Measurements from ENCODE around the gene GMDS. TPM values are rescaled to one million over a fixed set of nuclear protein-coding genes. Genes with fewer than 3 reads are reported as not detected.

GMDS gene
- total and polyA plus RNA-seq, 2 of the 8 experiments (the other 6 are each of a cell fraction or from before 2014, with no cell fraction given): 16.8 to 50.0 TPM

DNA sequence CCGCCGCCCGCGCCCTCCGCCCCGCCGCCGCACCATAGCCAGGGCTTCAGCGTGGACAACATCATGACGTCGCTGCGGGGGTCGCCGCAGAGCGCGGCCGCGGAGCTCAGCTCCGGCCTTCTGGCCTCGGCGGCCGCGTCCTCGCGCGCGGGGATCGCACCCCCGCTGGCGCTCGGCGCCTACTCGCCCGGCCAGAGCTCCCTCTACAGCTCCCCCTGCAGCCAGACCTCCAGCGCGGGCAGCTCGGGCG is 634.2 kb downstream of the GMDS start:
- H2AFZ ChIP-seq (ENCODE audit: low read length): no peak overlapping the region
- POLR2A ChIA-PET (ENCODE audit: partially characterized antibody): interaction anchor here (2.0 kb wide), 1 partner anchor 9 kb away, joined by 7 read pairs; no protein-coding TSS in a partner anchor

More for the DNA sequence above, 634.2 kb downstream of the GMDS start:
- Histone ChIP-seq H2BK5ac (ENCODE audit: low read depth, low read length) (no peak overlapping the region), H3K18ac (ENCODE audit: extremely low read depth, low read length) (no peak overlapping the region), H3K56ac (replicated peaks; ENCODE audit: insufficient read length, low read depth, low read length) (no peak overlapping the region), H4K8ac (ENCODE audit: extremely low read depth, insufficient read depth, low read length) (peak overlapping the region; percentile 40; the same call in 1 of the 2 replicates), H2BK20ac (ENCODE audit: low read length) (no peak overlapping the region), H3K23ac (ENCODE audit: insufficient read length) (no peak overlapping the region), H3K4ac (replicated peaks; ENCODE audit: insufficient read length, low read depth, low read length) (no peak overlapping the region), H3K9me3 (ENCODE audit: insufficient read depth in 2 of 2, low read depth in 1 of 2, low read length in 1 of 2) (no peaks in the 10 kb centered on the region; a peak in 1 of 4 replicates), H2BK12ac (ENCODE audit: low read depth, low read length) (no peak overlapping the region), H3K27me3 (replicated peaks in 1 of 4; ENCODE audit: control insufficient read depth in 3 of 4, extremely low read depth in 1 of 4, insufficient read depth in 3 of 4, low read length in 3 of 4) (peaks cover 82 to 100% (median 91%) of the 10 kb centered on the region in 4 experiments), H3K4me3 (ENCODE audit: extremely low read depth in 1 of 4, insufficient read depth in 2 of 4, low read depth in 3 of 4, low read length in 4 of 4) (no peak overlapping the region; a peak in 1 of 8 replicates), H3K9ac (replicated peaks in 1 of 4; ENCODE audit: extremely low read depth in 1 of 4, low read depth in 3 of 4, low read length in 3 of 4) (no peak overlapping the region), H3K4me2 (ENCODE audit: insufficient read depth in 1 of 2, low read depth in 2 of 2, low read length in 2 of 2) (peak overlapping the region in 1 of 2 experiments; percentile 43; a peak in 1 of 4 replicates), H3K36me3 (ENCODE audit: control insufficient read depth in 2 of 4, insufficient read depth in 4 of 4, low read length in 3 of 4) (peaks cover 0 to 16% (median 0%) of the 10 kb centered on the region in 4 experiments; a peak in 1 of 8 replicates), H4K20me1 (replicated peaks in 1 of 2; ENCODE audit: control insufficient read depth in 1 of 2, insufficient read depth in 2 of 2, low read length in 2 of 2) (peaks cover 15 to 17% of the 10 kb centered on the region in 2 experiments), H3K27ac (ENCODE audit: low read depth, low read length) (no peak overlapping the region), H2BK120ac (replicated peaks; ENCODE audit: low read depth, low read length) (no peak overlapping the region), H3K4me1 (replicated peaks in 1 of 4; ENCODE audit: control insufficient read depth in 3 of 4, insufficient read depth in 4 of 4, low read length in 3 of 4) (peaks cover 7 to 40% (median 20%) of the 10 kb centered on the region in 4 experiments), H4K5ac (ENCODE audit: insufficient read length, low read depth, low read length) (no peak overlapping the region), H4K91ac (replicated peaks; ENCODE audit: insufficient read length, low read length) (no peak overlapping the region), H2AK5ac (ENCODE audit: low read depth, low read length) (no peak overlapping the region), H3K79me1 (ENCODE audit: low read depth, low read length) (no peaks in the 10 kb centered on the region), H2BK15ac (ENCODE audit: low read length) (no peak overlapping the region), H3K23me2 (ENCODE audit: low read depth, low read length) (peaks cover 20% of the 10 kb centered on the region; the same call in 1 of the 2 replicates), H3K14ac (ENCODE audit: insufficient read length) (no peak overlapping the region), H3K79me2 (ENCODE audit: control insufficient read depth in 1 of 2, insufficient read depth in 2 of 2, low read length in 2 of 2) (no peaks in the 10 kb centered on the region)
- FAIRE-seq (no peak), DNase-seq (ENCODE audit: low read depth in 1 of 2, low spot score in 2 of 2) (no peak)
- TF ChIP-seq RBBP5 (IDR thresholded peaks at IDR 0.05; ENCODE audit: borderline replicate concordance, low read depth, low read length): 0 out of 2 replicates have a peak, but pooled peaks have one; percentile 28
- TF ChIP-seq, protein P1, sequence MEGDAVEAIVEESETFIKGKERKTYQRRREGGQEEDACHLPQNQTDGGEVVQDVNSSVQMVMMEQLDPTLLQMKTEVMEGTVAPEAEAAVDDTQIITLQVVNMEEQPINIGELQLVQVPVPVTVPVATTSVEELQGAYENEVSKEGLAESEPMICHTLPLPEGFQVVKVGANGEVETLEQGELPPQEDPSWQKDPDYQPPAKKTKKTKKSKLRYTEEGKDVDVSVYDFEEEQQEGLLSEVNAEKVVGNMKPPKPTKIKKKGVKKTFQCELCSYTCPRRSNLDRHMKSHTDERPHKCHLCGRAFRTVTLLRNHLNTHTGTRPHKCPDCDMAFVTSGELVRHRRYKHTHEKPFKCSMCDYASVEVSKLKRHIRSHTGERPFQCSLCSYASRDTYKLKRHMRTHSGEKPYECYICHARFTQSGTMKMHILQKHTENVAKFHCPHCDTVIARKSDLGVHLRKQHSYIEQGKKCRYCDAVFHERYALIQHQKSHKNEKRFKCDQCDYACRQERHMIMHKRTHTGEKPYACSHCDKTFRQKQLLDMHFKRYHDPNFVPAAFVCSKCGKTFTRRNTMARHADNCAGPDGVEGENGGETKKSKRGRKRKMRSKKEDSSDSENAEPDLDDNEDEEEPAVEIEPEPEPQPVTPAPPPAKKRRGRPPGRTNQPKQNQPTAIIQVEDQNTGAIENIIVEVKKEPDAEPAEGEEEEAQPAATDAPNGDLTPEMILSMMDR (IDR thresholded peaks at IDR 0.05; ENCODE audit: control extremely low read depth in 1 of 3, insufficient read depth in 1 of 3, low read depth in 1 of 3, low read length in 3 of 3): peak in 2 of 3 experiments; percentile 19 to 22; a peak in 2 of 4 replicates
- peak; percentile 33 for TF ChIP-seq EZH2 (IDR thresholded peaks at IDR 0.05; ENCODE audit: low read depth, low read length, severe bottlenecking)
- TF ChIP-seq, protein P2, sequence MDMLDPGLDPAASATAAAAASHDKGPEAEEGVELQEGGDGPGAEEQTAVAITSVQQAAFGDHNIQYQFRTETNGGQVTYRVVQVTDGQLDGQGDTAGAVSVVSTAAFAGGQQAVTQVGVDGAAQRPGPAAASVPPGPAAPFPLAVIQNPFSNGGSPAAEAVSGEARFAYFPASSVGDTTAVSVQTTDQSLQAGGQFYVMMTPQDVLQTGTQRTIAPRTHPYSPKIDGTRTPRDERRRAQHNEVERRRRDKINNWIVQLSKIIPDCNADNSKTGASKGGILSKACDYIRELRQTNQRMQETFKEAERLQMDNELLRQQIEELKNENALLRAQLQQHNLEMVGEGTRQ (IDR thresholded peaks at IDR 0.05; ENCODE audit: low read length): no peak
- CTCF ChIA-PET (ENCODE audit: partially characterized antibody): interaction anchor here (0.7 to 2.2 kb wide), 8 partner anchors 8 to 1022 kb away, joined by 3 to 13 read pairs (median 4); no protein-coding TSS in a partner anchor
- 1% methylated on average over 23 of the region's 38 CpGs; no CpG with 5 or more reads in 1 of the 2 experiments for WGBS, 2 experiments (ENCODE audit: extremely low coverage in 1 of 2, insufficient coverage in 1 of 2, insufficient read length in 1 of 2, insufficient replicate concordance in 2 of 2, low coverage in 1 of 2, low lambda C conversion rate in 2 of 2, missing lambda C conversion rate in 1 of 2)
